Calu3 (cell line): ENCODE data around the gene IVNS1ABP. TPM values are rescaled to one million over a fixed set of nuclear protein-coding genes. Genes with fewer than 3 reads are reported as not detected.

Source experiments
- BruUV-seq: library from RNA; stranded (reverse); fragments of 400-500 nt; replicated peaks from 2 replicates; lab custom pipeline; 2021; lab: Mats Ljungman, UMichigan
- CTCF ChIA-PET: fragments of 300-600 bp; sonication (Branson Sonifier 250); formaldehyde crosslinking; loops from one replicate; lab custom pipeline; 2022; ENCODE audit warnings: antibody characterized with exemption; lab: Charles Lee
- DNase-seq: peaks from one replicate; pipeline ENCODE4 v3.0.0; 2022
- H3K27ac Mint-ChIP-seq: one replicate; pipeline ENCODE4 v1.8.0; 2022; ENCODE audit warnings: mixed read lengths; ENCODE audit not compliant: unreplicated experiment
- H3K27me3 Mint-ChIP-seq: one replicate; pipeline ENCODE4 v1.8.0; 2022; ENCODE audit warnings: mixed read lengths; ENCODE audit not compliant: unreplicated experiment
- H3K36me3 Mint-ChIP-seq: one replicate; pipeline ENCODE4 v1.8.0; 2022; ENCODE audit warnings: mild to moderate bottlenecking, moderate library complexity, mixed read lengths; ENCODE audit not compliant: insufficient read depth, unreplicated experiment
- H3K4me1 Mint-ChIP-seq: one replicate; pipeline ENCODE4 v1.8.0; 2022; ENCODE audit warnings: mild to moderate bottlenecking, low read depth, mixed read lengths; ENCODE audit not compliant: unreplicated experiment
- H3K4me3 Mint-ChIP-seq: one replicate; pipeline ENCODE4 v1.8.0; 2022; ENCODE audit warnings: mild to moderate bottlenecking, low read depth, moderate library complexity, mixed read lengths; ENCODE audit not compliant: unreplicated experiment
- H3K9me3 Mint-ChIP-seq: one replicate; pipeline ENCODE4 v1.8.0; 2022; ENCODE audit warnings: low read depth, mixed read lengths; ENCODE audit not compliant: unreplicated experiment
- intact Hi-C: fragments of 100-400 bp; cut with micrococcal nuclease; formaldehyde crosslinking; loops from one replicate; pipeline ENCODE4 v1.10.0; 2022; ENCODE audit not compliant: unreplicated experiment
- total RNA-seq: library from RNA; stranded (reverse); gene quantifications from 2 replicates; pipeline ENCODE4 v1.2.3, GENCODE V29; 2022
- TF ChIP-seq, protein P1 (sequence below): fragments of 200-600 bp; IDR thresholded peaks from one replicate; pipeline ENCODE4 v1.8.0; 2022; ENCODE audit warnings: antibody characterized with exemption; ENCODE audit not compliant: unreplicated experiment

IVNS1ABP gene
- total RNA-seq, 1 experiment from 2014 or later = 135 TPM

DNA sequence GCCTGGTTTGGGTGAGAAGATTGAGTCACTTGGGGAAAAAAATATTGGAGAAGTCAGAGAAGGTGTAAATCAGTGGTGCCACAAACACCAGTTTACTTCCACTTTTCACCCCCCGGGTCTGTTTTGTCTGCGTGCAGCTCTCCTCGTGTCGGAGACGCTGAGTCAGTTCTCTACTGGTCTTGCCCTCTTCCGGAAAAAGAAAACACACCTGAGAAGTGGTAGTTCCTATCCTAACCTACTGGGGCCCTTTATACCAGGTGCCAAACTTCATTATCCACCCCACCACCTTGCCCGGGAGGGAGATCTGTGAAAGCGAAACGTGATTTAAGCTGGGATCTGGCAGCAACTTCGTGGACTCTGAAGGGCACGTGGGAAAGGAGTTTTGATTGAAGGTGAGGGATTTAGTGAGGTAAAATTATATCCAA is 855 bp upstream of the IVNS1ABP start:
- TSS peak; percentile 82 for BruUV-seq
- H3K27me3 Mint-ChIP-seq = no peaks in the 10 kb centered on the region
- DNase-seq = peak; percentile 64
- H3K36me3 Mint-ChIP-seq = peaks cover 45% of the 10 kb centered on the region
- peaks cover 36% of the 10 kb centered on the region for H3K4me1 Mint-ChIP-seq
- TF ChIP-seq, protein P1, sequence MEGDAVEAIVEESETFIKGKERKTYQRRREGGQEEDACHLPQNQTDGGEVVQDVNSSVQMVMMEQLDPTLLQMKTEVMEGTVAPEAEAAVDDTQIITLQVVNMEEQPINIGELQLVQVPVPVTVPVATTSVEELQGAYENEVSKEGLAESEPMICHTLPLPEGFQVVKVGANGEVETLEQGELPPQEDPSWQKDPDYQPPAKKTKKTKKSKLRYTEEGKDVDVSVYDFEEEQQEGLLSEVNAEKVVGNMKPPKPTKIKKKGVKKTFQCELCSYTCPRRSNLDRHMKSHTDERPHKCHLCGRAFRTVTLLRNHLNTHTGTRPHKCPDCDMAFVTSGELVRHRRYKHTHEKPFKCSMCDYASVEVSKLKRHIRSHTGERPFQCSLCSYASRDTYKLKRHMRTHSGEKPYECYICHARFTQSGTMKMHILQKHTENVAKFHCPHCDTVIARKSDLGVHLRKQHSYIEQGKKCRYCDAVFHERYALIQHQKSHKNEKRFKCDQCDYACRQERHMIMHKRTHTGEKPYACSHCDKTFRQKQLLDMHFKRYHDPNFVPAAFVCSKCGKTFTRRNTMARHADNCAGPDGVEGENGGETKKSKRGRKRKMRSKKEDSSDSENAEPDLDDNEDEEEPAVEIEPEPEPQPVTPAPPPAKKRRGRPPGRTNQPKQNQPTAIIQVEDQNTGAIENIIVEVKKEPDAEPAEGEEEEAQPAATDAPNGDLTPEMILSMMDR = peak; percentile 25
- CTCF ChIA-PET = interaction anchor here (0.6 to 4.7 kb wide), 9 partner anchors 48 to 363 kb away, joined by 3 to 51 read pairs (median 8); partner anchors contain the start of genes SWT1 and TRMT1L
- H3K27ac Mint-ChIP-seq = peak overlapping the region; percentile 92
- intact Hi-C loops = loop anchor here (2.0 to 10.0 kb wide), 6 partner anchors 93 to 897 kb away; no protein-coding TSS in a partner anchor
- peak overlapping the region; percentile 99 for H3K4me3 Mint-ChIP-seq
- H3K9me3 Mint-ChIP-seq = peaks cover 2% of the 10 kb centered on the region

DNA sequence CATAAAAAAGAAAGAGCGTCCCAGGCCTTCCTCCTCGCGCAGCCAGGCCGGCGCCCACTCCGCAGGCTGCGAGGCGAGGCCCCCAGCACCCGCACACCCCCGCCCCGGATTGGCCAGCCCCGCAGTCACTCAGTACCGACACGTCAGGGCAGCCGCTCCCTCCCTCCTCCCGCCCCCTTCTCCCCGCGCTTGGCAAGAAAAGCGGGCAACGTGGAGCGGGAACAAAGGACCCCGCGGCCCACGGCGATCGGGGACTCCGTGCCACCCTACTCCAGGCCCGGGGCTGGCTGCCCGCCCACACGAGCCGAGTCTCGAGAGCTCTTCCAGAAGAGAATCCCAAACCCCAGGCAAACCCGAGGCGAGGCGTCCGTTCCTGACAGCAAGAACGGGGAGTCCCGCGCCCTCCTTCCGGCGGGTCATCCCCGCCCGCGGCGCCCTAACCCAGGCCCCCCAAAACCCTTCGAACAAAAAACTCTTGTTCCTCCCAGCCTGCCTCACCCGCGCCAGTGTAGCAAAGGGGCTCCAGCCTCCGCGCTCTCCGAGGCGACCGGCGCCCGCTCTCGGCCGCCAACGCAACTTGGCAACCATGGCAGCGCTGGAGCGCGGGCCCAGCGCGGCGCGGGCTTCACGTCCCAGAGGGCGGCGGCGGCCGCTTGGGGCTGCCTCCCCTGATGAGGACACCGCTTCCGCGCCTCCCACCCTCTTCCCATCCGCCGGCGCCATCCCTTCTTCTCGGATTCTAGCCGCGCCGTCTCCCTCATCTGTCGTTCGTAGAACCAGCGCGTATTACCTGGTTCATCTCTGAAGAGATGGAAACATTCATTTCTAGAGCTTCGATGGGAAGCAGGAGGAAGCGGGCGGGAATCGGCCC is 645 bp downstream of the IVNS1ABP start:
- peak; percentile 96 for DNase-seq
- Mint-ChIP-seq H3K4me3 (peak overlapping the region; percentile 99), H3K27me3 (no peaks in the 10 kb centered on the region), H3K27ac (peak overlapping the region; percentile 92), H3K9me3 (peaks cover 2% of the 10 kb centered on the region), H3K4me1 (peaks cover 51% of the 10 kb centered on the region), H3K36me3 (peaks cover 45% of the 10 kb centered on the region)
- CTCF ChIA-PET = interaction anchor here (0.6 to 4.7 kb wide), 17 partner anchors 15 to 364 kb away, joined by 3 to 51 read pairs (median 5); partner anchors contain the start of genes SWT1 and TRMT1L
- BruUV-seq = no TSS peak
- TF ChIP-seq, protein P1 = no peak
- intact Hi-C loops = loop anchor here (2.0 to 10.0 kb wide), 6 partner anchors 94 to 898 kb away; no protein-coding TSS in a partner anchor

DNA sequence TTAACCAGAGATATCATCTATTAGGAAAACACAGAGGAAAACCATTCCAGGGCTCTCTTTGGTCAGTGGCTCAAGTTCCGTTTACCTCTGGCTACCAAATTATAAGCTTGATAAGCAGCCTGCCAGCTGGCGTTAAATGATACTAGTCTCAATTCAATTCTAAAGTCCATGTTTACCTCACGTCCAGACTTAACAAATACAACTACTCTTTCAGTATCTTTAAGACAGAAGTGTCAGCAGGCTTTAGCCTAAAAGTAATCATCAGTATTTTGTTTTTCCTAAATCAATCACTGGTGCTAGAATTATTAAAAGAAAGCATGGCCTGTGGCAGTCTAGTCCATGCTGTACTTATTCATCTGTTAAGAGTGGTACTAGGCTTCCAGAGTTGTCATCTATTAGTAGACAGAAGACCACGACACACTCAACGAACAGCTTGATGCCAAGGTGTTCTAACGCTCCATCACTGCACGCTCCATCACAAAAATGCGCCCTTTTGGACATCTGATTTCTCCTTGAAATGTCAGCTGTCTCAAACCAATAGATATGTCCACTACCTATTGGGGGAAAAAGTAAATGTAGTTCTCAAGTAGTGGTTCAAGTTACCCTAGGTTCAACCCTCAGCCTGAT is 1.5 kb downstream of the IVNS1ABP start:
- CTCF ChIA-PET = interaction anchor here (0.7 to 4.7 kb wide), 4 partner anchors 255 to 365 kb away, joined by 3 to 51 read pairs (median 16); no protein-coding TSS in a partner anchor

More for the DNA sequence above, 1.5 kb downstream of the IVNS1ABP start:
- Mint-ChIP-seq H3K27ac (peak overlapping the region; percentile 92), H3K36me3 (peaks cover 50% of the 10 kb centered on the region), H3K4me3 (peak overlapping the region; percentile 99), H3K27me3 (no peaks in the 10 kb centered on the region), H3K9me3 (peaks cover 1% of the 10 kb centered on the region), H3K4me1 (peaks cover 51% of the 10 kb centered on the region)
- no peak for DNase-seq
- intact Hi-C loops = loop anchor here (2.0 to 10.0 kb wide), 7 partner anchors 95 to 899 kb away; no protein-coding TSS in a partner anchor
- TF ChIP-seq, protein P1 = no peak
- no TSS peak for BruUV-seq
